ENCODE data around the gene OPCML.

- TF ChIP-seq CTCF (IDR thresholded peaks at IDR 0.05) (no peak), POLR2A (IDR thresholded peaks at IDR 0.05) (no peak)
Measured at GRCh38 chr11:132770829-132771530, 761.3 kb downstream of the OPCML start.
